ENCODE results near the gene ATP6V1B1.
"Not testable (repeated sequence)": the region's sequence is repeated elsewhere in the genome, so short reads cannot be mapped to it uniquely, and the experiment has no call there.

ATP6V1B1 gene

GRCh38 chr2:70994009-70994698 lies 58.5 kb downstream of the ATP6V1B1 start:
- DNase-seq: peak in 1 of 4 experiments; percentile 39

- DNase-seq: peak; percentile 75 to 90 (median 80)
These were observed 59.2 kb downstream of the ATP6V1B1 start, which contains the start of gene TEX261 for GRCh38 chr2:70994699-70995425. TEX261 (minus strand) TSS chr2:70994873; CDS start chr2:70994757, 116 bp downstream.

GRCh38 chr2:70995426-70995729 lies 59.7 kb downstream of the ATP6V1B1 start:
- DNase-seq: peak in 1 of 4 experiments; percentile 25

GRCh38 chr2:70998885-70999284 lies 63.2 kb downstream of the ATP6V1B1 start:
- not testable (repeated sequence) for DNase-seq

GRCh38 chr2:70999362-70999761 lies 63.7 kb downstream of the ATP6V1B1 start:
- no peak for DNase-seq

GRCh38 chr2:70999931-71000330 lies 64.2 kb downstream of the ATP6V1B1 start:
- not testable (repeated sequence) for DNase-seq

GRCh38 chr2:71000780-71001591 lies 65.3 kb downstream of the ATP6V1B1 start:
- DNase-seq: peak; percentile 52 to 72 (median 60)

- DNase-seq: no peak
These were observed 65.9 kb downstream of the ATP6V1B1 start for GRCh38 chr2:71001592-71001927.

GRCh38 chr2:71001981-71002570 lies 66.4 kb downstream of the ATP6V1B1 start:
- DNase-seq: no peak

- DNase-seq: no peak
These were observed 67.7 kb downstream of the ATP6V1B1 start for GRCh38 chr2:71003396-71003795.

GRCh38 chr2:71003966-71004755 lies 68.5 kb downstream of the ATP6V1B1 start:
- DNase-seq: no peak

- no peak for DNase-seq
These were observed 69.2 kb downstream of the ATP6V1B1 start for GRCh38 chr2:71004857-71005256.

GRCh38 chr2:71005271-71006202 lies 69.8 kb downstream of the ATP6V1B1 start:
- DNase-seq: no peak

- DNase-seq: no peak
These were observed 70.6 kb downstream of the ATP6V1B1 start for GRCh38 chr2:71006323-71006722.

GRCh38 chr2:71006955-71007799 lies 71.5 kb downstream of the ATP6V1B1 start:
- DNase-seq: no peak

- no peak for DNase-seq
These were observed 72.6 kb downstream of the ATP6V1B1 start for GRCh38 chr2:71008342-71008741.

- not testable (repeated sequence) for DNase-seq
These were observed 76.1 kb downstream of the ATP6V1B1 start for GRCh38 chr2:71011786-71012185.

All from activated naive CD4-positive, alpha-beta T cell (primary cell).